ENCODE measurements around the gene ZNF426. TPM values are rescaled to one million over a fixed set of nuclear protein-coding genes. Genes with fewer than 3 reads are reported as not detected.

Gene ZNF426
- total and polyA plus RNA-seq, 2 of the 13 experiments (the other 11 are each of a cell fraction or from before 2014, with no cell fraction given), result 3.8 to 14.9 TPM

DNA sequence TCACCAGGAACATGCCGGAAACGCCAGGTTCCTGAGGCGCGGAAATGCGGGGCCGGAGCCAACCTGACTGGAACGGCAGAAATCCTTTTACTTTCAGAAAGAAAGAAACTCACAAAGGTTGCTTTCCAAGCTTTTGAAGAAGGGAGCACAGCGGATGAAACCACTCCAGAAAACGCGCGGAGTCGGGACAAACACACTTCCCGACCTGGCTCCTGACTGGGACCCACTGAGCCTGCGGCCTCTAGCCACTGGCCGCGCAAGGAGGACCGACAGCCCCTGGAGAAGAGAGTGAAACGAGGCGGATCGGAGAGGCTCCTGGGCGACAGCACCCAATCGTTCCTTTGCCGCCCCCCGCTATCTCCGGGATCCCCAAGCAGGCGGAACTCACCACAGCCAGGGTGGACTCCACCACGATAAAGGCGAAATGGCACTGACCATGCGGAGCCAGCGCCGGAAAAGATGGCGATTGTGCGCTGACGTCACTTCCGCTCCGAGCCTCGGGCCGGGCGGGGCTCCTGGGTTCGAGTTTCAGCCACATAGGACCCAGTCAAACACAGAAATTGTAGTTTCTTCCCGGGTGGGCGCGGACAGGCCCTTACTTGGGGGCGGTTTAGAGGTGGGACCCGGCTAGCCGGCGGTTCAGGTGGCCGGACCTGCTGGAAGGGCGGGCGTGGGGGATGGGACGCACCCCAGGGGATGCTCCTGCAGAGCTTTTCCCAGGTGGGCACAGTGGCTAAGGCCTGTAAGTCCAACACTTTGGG, 45.8 kb upstream of the ZNF426 start, which contains the start of gene ZNF121 (continued):
- peak; percentile 3; the same call in 1 of the 2 replicates for TF ChIP-seq CTCF (CRISPR knock-in tag; IDR thresholded peaks at IDR 0.05)
- TF ChIP-seq ESRRA (CRISPR knock-in tag; IDR thresholded peaks at IDR 0.05; ENCODE audit: low read depth), result peak; percentile 42; the same call in 1 of the 2 replicates
- TF ChIP-seq, protein P1, sequence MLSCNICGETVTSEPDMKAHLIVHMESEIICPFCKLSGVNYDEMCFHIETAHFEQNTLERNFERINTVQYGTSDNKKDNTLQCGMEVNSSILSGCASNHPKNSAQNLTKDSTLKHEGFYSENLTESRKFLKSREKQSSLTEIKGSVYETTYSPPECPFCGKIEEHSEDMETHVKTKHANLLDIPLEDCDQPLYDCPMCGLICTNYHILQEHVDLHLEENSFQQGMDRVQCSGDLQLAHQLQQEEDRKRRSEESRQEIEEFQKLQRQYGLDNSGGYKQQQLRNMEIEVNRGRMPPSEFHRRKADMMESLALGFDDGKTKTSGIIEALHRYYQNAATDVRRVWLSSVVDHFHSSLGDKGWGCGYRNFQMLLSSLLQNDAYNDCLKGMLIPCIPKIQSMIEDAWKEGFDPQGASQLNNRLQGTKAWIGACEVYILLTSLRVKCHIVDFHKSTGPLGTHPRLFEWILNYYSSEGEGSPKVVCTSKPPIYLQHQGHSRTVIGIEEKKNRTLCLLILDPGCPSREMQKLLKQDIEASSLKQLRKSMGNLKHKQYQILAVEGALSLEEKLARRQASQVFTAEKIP (CRISPR knock-in tag; IDR thresholded peaks at IDR 0.05; ENCODE audit: borderline replicate concordance), result no peak
- TF ChIP-seq ZNF784 (CRISPR knock-in tag; IDR thresholded peaks at IDR 0.05; ENCODE audit: borderline replicate concordance), result peak; percentile 67; the same call in 1 of the 2 replicates
- no peak; the same call in 1 of the 2 replicates for TF ChIP-seq ZNF460 (CRISPR knock-in tag; IDR thresholded peaks at IDR 0.05; ENCODE audit: borderline replicate concordance)
- peak; percentile 23; the same call in 1 of the 2 replicates for TF ChIP-seq MIER3 (CRISPR knock-in tag; IDR thresholded peaks at IDR 0.05; ENCODE audit: borderline replicate concordance)
- TF ChIP-seq SPEN (CRISPR knock-in tag; IDR thresholded peaks at IDR 0.05; ENCODE audit: low read depth), result peak; percentile 72; the same call in 1 of the 2 replicates
- peak; percentile 71 for TF ChIP-seq ZBTB25 (CRISPR knock-in tag; IDR thresholded peaks at IDR 0.05)
- 0 out of 2 replicates have a peak, but pooled peaks have one; percentile 26 for TF ChIP-seq RXRB (CRISPR knock-in tag; IDR thresholded peaks at IDR 0.05; ENCODE audit: borderline replicate concordance)
- TF ChIP-seq ZNF670 (CRISPR knock-in tag; IDR thresholded peaks at IDR 0.05; ENCODE audit: borderline replicate concordance), result no peak; the same call in 1 of the 2 replicates
- peak; percentile 25; the same call in 1 of the 2 replicates for TF ChIP-seq E2F1 (CRISPR knock-in tag; IDR thresholded peaks at IDR 0.05)
- peak; percentile 97 for TF ChIP-seq POLR2AphosphoS5 (IDR thresholded peaks at IDR 0.05; ENCODE audit: low read depth, low read length)
- peak; percentile 57 for TF ChIP-seq AGO2 (optimal IDR thresholded peaks at IDR 0.05; ENCODE audit: low read depth, low read length)
- peak; percentile 89 for TF ChIP-seq GABPA (IDR thresholded peaks at IDR 0.05; ENCODE audit: low read depth, low read length)
- peak; percentile 99 for TF ChIP-seq GABPA (CRISPR knock-in tag; IDR thresholded peaks at IDR 0.05; ENCODE audit: low read depth)
- 0 out of 2 replicates have a peak, but pooled peaks have one; percentile 56 for TF ChIP-seq ZNF749 (CRISPR knock-in tag; IDR thresholded peaks at IDR 0.05; ENCODE audit: borderline replicate concordance)
- peak; percentile 95 for TF ChIP-seq ZFP90 (CRISPR knock-in tag; IDR thresholded peaks at IDR 0.05; ENCODE audit: borderline replicate concordance)
- TF ChIP-seq DBP (CRISPR knock-in tag; IDR thresholded peaks at IDR 0.05; ENCODE audit: not compliant biosample characterization), result peak; percentile 64
- TF ChIP-seq ZNF761 (CRISPR knock-in tag; conservative IDR thresholded peaks at IDR 0.05), result 0 out of 2 replicates have a peak, but pooled peaks have one; percentile 35
- TF ChIP-seq ZNF17 (CRISPR knock-in tag; IDR thresholded peaks at IDR 0.05), result no peak
- TF ChIP-seq ZNF549 (CRISPR knock-in tag; IDR thresholded peaks at IDR 0.05), result 0 out of 2 replicates have a peak, but pooled peaks have one; percentile 62
